ENCODE results near the gene MYH9.

The MYH9 gene

GRCh38 chr22:36244522-36245391 is 143.0 kb downstream of the MYH9 start:
- Histone ChIP-seq H3K4me2 (ENCODE audit: low read length) (no peak overlapping the region), H3K36me3 (ENCODE audit: control insufficient read depth, low read length) (no peaks in the 10 kb centered on the region), H3K4me1 (ENCODE audit: control insufficient read depth, low read length) (peaks cover 2% of the 10 kb centered on the region), H3K27me3 (ENCODE audit: control insufficient read depth, low read length) (no peaks in the 10 kb centered on the region; the same call in 1 of the 2 replicates), H3K9me3 (ENCODE audit: control insufficient read depth, insufficient read depth, low read length) (peaks cover 5% of the 10 kb centered on the region; the same call in 1 of the 2 replicates), H3F3A (ENCODE audit: control insufficient read depth, insufficient read depth) (no peaks in the 10 kb centered on the region), H3K27ac (ENCODE audit: low read depth, low read length) (no peak overlapping the region), H3K4me3 (ENCODE audit: low read length) (no peak overlapping the region), H3K79me2 (ENCODE audit: control insufficient read depth, low read length) (no peaks in the 10 kb centered on the region), H4K20me1 (ENCODE audit: control insufficient read depth, insufficient read depth, low read depth, low read length) (no peaks in the 10 kb centered on the region), H3K9me2 (replicated peaks; ENCODE audit: control insufficient read depth, low read length) (no peaks in the 10 kb centered on the region)
- TF ChIP-seq, protein P1, sequence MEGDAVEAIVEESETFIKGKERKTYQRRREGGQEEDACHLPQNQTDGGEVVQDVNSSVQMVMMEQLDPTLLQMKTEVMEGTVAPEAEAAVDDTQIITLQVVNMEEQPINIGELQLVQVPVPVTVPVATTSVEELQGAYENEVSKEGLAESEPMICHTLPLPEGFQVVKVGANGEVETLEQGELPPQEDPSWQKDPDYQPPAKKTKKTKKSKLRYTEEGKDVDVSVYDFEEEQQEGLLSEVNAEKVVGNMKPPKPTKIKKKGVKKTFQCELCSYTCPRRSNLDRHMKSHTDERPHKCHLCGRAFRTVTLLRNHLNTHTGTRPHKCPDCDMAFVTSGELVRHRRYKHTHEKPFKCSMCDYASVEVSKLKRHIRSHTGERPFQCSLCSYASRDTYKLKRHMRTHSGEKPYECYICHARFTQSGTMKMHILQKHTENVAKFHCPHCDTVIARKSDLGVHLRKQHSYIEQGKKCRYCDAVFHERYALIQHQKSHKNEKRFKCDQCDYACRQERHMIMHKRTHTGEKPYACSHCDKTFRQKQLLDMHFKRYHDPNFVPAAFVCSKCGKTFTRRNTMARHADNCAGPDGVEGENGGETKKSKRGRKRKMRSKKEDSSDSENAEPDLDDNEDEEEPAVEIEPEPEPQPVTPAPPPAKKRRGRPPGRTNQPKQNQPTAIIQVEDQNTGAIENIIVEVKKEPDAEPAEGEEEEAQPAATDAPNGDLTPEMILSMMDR (IDR thresholded peaks at IDR 0.05; ENCODE audit: low read depth, low read length, poor library complexity, severe bottlenecking): no peak
- no peak for TF ChIP-seq EZH2phosphoT487 (IDR thresholded peaks at IDR 0.05; ENCODE audit: borderline replicate concordance, low read length)

- Histone ChIP-seq H3K4me3 (ENCODE audit: low read length) (no peak overlapping the region), H3K79me2 (ENCODE audit: control insufficient read depth, low read length) (no peaks in the 10 kb centered on the region), H3K36me3 (ENCODE audit: control insufficient read depth, low read length) (no peaks in the 10 kb centered on the region), H3K9me2 (replicated peaks; ENCODE audit: control insufficient read depth, low read length) (no peaks in the 10 kb centered on the region), H4K20me1 (ENCODE audit: control insufficient read depth, insufficient read depth, low read depth, low read length) (no peaks in the 10 kb centered on the region), H3K27ac (ENCODE audit: low read depth, low read length) (no peak overlapping the region), H3K4me2 (ENCODE audit: low read length) (no peak overlapping the region), H3K27me3 (ENCODE audit: control insufficient read depth, low read length) (no peaks in the 10 kb centered on the region; the same call in 1 of the 2 replicates), H3K9me3 (ENCODE audit: control insufficient read depth, insufficient read depth, low read length) (0 out of 2 replicates have a peak, but pooled peaks cover 3% of the 10 kb centered on the region), H3K4me1 (ENCODE audit: control insufficient read depth, low read length) (peaks cover 9% of the 10 kb centered on the region), H3F3A (ENCODE audit: control insufficient read depth, insufficient read depth) (no peaks in the 10 kb centered on the region)
- no peak for TF ChIP-seq EZH2phosphoT487 (IDR thresholded peaks at IDR 0.05; ENCODE audit: borderline replicate concordance, low read length)
- TF ChIP-seq, protein P1 (IDR thresholded peaks at IDR 0.05; ENCODE audit: low read depth, low read length, poor library complexity, severe bottlenecking): no peak
These were observed 143.8 kb downstream of the MYH9 start for GRCh38 chr22:36243986-36244385.

DNA sequence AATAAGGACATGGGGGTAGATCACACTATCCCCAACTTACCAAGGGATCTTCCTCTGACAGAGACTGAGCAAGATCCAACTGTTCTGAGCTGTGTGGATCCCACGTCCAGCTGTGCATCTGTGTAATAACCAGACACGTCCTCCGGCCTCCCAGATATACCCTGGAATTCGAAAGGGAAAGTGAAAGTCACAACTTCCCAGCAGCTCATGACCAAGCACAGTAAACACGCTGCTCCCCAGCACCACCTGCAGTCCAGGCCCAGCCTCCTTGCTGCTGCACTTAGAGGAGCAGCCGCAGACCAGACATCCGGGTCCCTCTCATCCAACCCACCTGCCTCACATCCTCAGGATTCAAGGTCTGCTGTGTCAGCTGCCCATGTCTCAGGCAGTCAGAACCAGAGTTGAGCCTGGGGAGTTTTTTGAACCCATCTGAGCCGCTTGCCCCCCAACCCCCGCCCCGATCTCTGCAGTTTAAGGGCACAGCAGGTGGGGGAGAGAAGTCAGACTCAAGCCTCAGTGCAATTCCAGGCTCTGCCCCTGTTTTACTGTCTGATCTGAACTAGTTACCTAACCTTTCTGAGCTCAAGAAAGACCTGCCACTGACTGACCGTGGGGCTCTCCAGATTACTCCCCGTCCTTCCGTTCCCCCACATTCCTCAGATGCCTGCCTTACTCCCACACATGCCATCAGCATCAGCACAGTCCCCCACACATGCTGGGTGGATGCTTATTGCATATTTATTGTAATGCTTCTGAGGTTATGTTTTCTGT is 148.2 kb downstream of the MYH9 start, which contains the start of gene APOL2:
APOL2 (minus strand) TSS at position 127 of the 771 bp plus-strand sequence. CDS start 6,365 bp downstream, outside the sequence.
- peak within 1 kb of the TSS; percentile 72 for H3K4me3 ChIP-seq (ENCODE audit: low read length)
- no peaks in the 10 kb centered on the region for H4K20me1 ChIP-seq (ENCODE audit: control insufficient read depth, insufficient read depth, low read depth, low read length)
- no peaks in the 10 kb centered on the region for H3K79me2 ChIP-seq (ENCODE audit: control insufficient read depth, low read length)
- no peaks in the 10 kb centered on the region for H3F3A ChIP-seq (ENCODE audit: control insufficient read depth, insufficient read depth)
- H3K9me3 ChIP-seq (ENCODE audit: control insufficient read depth, insufficient read depth, low read length): no peaks in the 10 kb centered on the region
- no peaks in the 10 kb centered on the region; the same call in 1 of the 2 replicates for H3K27me3 ChIP-seq (ENCODE audit: control insufficient read depth, low read length)
- no peak within 1 kb of the TSS for H3K27ac ChIP-seq (ENCODE audit: low read depth, low read length)
- peaks cover 16% of the 10 kb centered on the region for H3K4me1 ChIP-seq (ENCODE audit: control insufficient read depth, low read length)
- TF ChIP-seq EZH2phosphoT487 (IDR thresholded peaks at IDR 0.05; ENCODE audit: borderline replicate concordance, low read length): no peak
- TF ChIP-seq, protein P1 (IDR thresholded peaks at IDR 0.05; ENCODE audit: low read depth, low read length, poor library complexity, severe bottlenecking): peak; percentile 76
- H3K36me3 ChIP-seq (ENCODE audit: control insufficient read depth, low read length): no peaks in the 10 kb centered on the region
- H3K4me2 ChIP-seq (ENCODE audit: low read length): peak within 1 kb of the TSS; percentile 85
- H3K9me2 ChIP-seq (replicated peaks; ENCODE audit: control insufficient read depth, low read length): no peaks in the 10 kb centered on the region

All from DOHH2 (cell line).